ENCODE measurements around the gene PRR14L.
"Not testable (repeated sequence)": the region's sequence is repeated elsewhere in the genome, so short reads cannot be mapped to it uniquely, and the experiment has no call there.

The PRR14L gene

GRCh38 chr22:31681349-31682345, 68.3 kb downstream of the PRR14L start:
- no peak for DNase-seq

- DNase-seq, result no peak
Measured at GRCh38 chr22:31680861-31681341, 69.0 kb downstream of the PRR14L start.

- DNase-seq, result no peak
Measured at GRCh38 chr22:31678748-31679147, 71.2 kb downstream of the PRR14L start.

GRCh38 chr22:31676700-31677099, 73.2 kb downstream of the PRR14L start:
- peak; percentile 96 for DNase-seq

GRCh38 chr22:31674219-31674618, 75.7 kb downstream of the PRR14L start:
- DNase-seq, result not testable (repeated sequence)

- DNase-seq, result not testable (repeated sequence)
Measured at GRCh38 chr22:31668849-31669248, 81.1 kb downstream of the PRR14L start.

- DNase-seq, result no peak
Measured at GRCh38 chr22:31662668-31663037, 87.3 kb downstream of the PRR14L start.

GRCh38 chr22:31661851-31662667, 87.9 kb downstream of the PRR14L start, which contains the start of gene PISD:
PISD (minus strand) TSS chr22:31662215; CDS start chr22:31662208, 7 bp downstream.
- peak; percentile 97 for DNase-seq

- DNase-seq, result peak; percentile 38
Measured at GRCh38 chr22:31660860-31661341, 89.0 kb downstream of the PRR14L start.

GRCh38 chr22:31659246-31659645, 90.7 kb downstream of the PRR14L start:
- DNase-seq, result no peak

GRCh38 chr22:31654408-31654807, 95.5 kb downstream of the PRR14L start:
- DNase-seq, result no peak

- no peak for DNase-seq
Measured at GRCh38 chr22:31653944-31654343, 96.0 kb downstream of the PRR14L start.

GRCh38 chr22:31652911-31653684, 96.8 kb downstream of the PRR14L start:
- DNase-seq, result no peak

GRCh38 chr22:31652088-31652487, 97.8 kb downstream of the PRR14L start:
- no peak for DNase-seq

- no peak for DNase-seq
Measured at GRCh38 chr22:31651664-31652063, 98.3 kb downstream of the PRR14L start.

GRCh38 chr22:31650391-31650790, 99.5 kb downstream of the PRR14L start:
- DNase-seq, result no peak

GRCh38 chr22:31647523-31648320, 102.2 kb downstream of the PRR14L start:
- DNase-seq, result no peak

GRCh38 chr22:31647066-31647465, 102.9 kb downstream of the PRR14L start:
- no peak for DNase-seq

GRCh38 chr22:31646186-31647019, 103.5 kb downstream of the PRR14L start:
- DNase-seq, result no peak

GRCh38 chr22:31639436-31640039, 110.4 kb downstream of the PRR14L start:
- no peak for DNase-seq

All from CD4-positive, alpha-beta T cell treated with Interleukin-12 subunit alpha and Interleukin-12 subunit beta, for 1 hour (primary cell).